Glutamatergic neuron (in vitro differentiated cells): ENCODE measurements around the gene GPR158. TPM values are rescaled to one million over a fixed set of nuclear protein-coding genes. Genes with fewer than 3 reads are reported as not detected.

Experiments
- DNase-seq: peaks from one replicate; pipeline ENCODE4 v3.0.0; 2022
- H3K27ac Mint-ChIP-seq: one replicate; pipeline ENCODE4 v1.8.0; 2020; ENCODE audit warnings: mild to moderate bottlenecking, mixed read lengths, inconsistent platforms; ENCODE audit not compliant: unreplicated experiment
- H3K27me3 Mint-ChIP-seq: one replicate; pipeline ENCODE4 v1.8.0; 2020; ENCODE audit warnings: mild to moderate bottlenecking, moderate library complexity, mixed read lengths, inconsistent platforms; ENCODE audit not compliant: unreplicated experiment
- H3K36me3 Mint-ChIP-seq: one replicate; pipeline ENCODE4 v1.8.0; 2020; ENCODE audit warnings: mild to moderate bottlenecking, mixed read lengths, inconsistent platforms; ENCODE audit not compliant: unreplicated experiment
- H3K4me1 Mint-ChIP-seq: one replicate; pipeline ENCODE4 v1.8.0; 2020; ENCODE audit warnings: mild to moderate bottlenecking, low read depth, mixed read lengths, inconsistent platforms; ENCODE audit not compliant: unreplicated experiment
- H3K4me3 Mint-ChIP-seq: one replicate; pipeline ENCODE4 v1.8.0; 2020; ENCODE audit warnings: mild to moderate bottlenecking, mixed read lengths, inconsistent platforms; ENCODE audit not compliant: unreplicated experiment
- H3K9me3 Mint-ChIP-seq: one replicate; pipeline ENCODE4 v1.8.0; 2020; ENCODE audit warnings: mild to moderate bottlenecking, moderate library complexity, mixed read lengths, inconsistent platforms; ENCODE audit not compliant: unreplicated experiment
- total RNA-seq: library from RNA; stranded (reverse); fragmentation: NEBNext Ultra II Directional; extraction: Animal tissue kit (Norgen Biotek cat#: 25700); gene quantifications from one replicate; pipeline ENCODE4 v1.2.1, GENCODE V29; 2021; ENCODE audit not compliant: unreplicated experiment
- TF ChIP-seq, protein P1 (sequence below): fragments of 200-600 bp; sonication (generic); IDR thresholded peaks from one replicate; pipeline ENCODE4 v1.5.0; 2021; ENCODE audit not compliant: partially characterized antibody, unreplicated experiment

GPR158 gene
- total RNA-seq, 1 donor from 2014 or later: 2.6 TPM

GRCh38 chr10:25522294-25522693 lies 347.5 kb downstream of the GPR158 start:
- no peaks in the 10 kb centered on the region for H3K4me1 Mint-ChIP-seq
- DNase-seq: no peak
- peaks cover 2% of the 10 kb centered on the region for H3K9me3 Mint-ChIP-seq
- no peaks in the 10 kb centered on the region for H3K27me3 Mint-ChIP-seq
- H3K36me3 Mint-ChIP-seq: peaks cover 5% of the 10 kb centered on the region
- no peak overlapping the region for H3K4me3 Mint-ChIP-seq
- H3K27ac Mint-ChIP-seq: no peak overlapping the region
- TF ChIP-seq, protein P1, sequence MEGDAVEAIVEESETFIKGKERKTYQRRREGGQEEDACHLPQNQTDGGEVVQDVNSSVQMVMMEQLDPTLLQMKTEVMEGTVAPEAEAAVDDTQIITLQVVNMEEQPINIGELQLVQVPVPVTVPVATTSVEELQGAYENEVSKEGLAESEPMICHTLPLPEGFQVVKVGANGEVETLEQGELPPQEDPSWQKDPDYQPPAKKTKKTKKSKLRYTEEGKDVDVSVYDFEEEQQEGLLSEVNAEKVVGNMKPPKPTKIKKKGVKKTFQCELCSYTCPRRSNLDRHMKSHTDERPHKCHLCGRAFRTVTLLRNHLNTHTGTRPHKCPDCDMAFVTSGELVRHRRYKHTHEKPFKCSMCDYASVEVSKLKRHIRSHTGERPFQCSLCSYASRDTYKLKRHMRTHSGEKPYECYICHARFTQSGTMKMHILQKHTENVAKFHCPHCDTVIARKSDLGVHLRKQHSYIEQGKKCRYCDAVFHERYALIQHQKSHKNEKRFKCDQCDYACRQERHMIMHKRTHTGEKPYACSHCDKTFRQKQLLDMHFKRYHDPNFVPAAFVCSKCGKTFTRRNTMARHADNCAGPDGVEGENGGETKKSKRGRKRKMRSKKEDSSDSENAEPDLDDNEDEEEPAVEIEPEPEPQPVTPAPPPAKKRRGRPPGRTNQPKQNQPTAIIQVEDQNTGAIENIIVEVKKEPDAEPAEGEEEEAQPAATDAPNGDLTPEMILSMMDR: no peak

DNA sequence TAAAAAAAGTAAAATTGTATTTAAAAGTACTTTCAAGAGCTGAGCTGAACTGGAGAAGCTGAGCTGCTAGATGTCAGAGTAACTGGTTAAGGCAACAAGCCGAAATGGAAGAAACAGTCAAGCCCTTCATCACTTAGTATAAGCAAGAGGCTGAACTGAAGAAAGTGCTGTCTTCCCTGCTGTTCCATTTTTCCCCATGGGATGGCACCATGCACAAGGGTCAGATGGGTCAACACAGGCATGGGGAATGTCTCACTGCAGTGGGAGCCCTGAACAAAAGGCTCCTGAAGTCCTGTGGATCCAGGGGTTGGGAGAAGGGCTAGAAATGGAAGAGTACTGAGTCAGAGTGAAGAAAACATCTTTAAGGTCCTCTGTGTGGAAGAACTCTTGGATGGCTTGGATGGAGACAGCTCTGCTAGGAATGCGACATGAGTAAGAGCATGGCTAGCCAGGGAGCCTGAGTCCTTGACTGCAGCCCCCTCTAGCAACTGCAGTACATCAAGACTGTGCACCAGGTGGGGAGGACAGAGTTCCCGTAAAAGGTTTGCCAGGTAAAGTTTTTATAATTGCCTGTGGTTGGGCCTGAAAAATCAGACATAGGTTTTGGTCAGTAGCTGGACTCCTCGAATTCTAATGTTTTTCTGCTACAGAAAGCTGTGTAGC lies 348.3 kb downstream of the GPR158 start:
- Mint-ChIP-seq H3K4me1 (no peaks in the 10 kb centered on the region), H3K4me3 (no peak overlapping the region), H3K27me3 (no peaks in the 10 kb centered on the region), H3K36me3 (peaks cover 5% of the 10 kb centered on the region), H3K27ac (no peak overlapping the region), H3K9me3 (peaks cover 2% of the 10 kb centered on the region)
- peak; percentile 46 for DNase-seq
- TF ChIP-seq, protein P1: peak; percentile 22

- DNase-seq: no peak
- H3K36me3 Mint-ChIP-seq: no peaks in the 10 kb centered on the region
- TF ChIP-seq, protein P1: no peak
- no peaks in the 10 kb centered on the region for H3K9me3 Mint-ChIP-seq
- H3K4me1 Mint-ChIP-seq: peaks cover 5% of the 10 kb centered on the region
- H3K27me3 Mint-ChIP-seq: no peaks in the 10 kb centered on the region
- no peak overlapping the region for H3K27ac Mint-ChIP-seq
- no peak overlapping the region for H3K4me3 Mint-ChIP-seq
Observed at GRCh38 chr10:25530306-25530705, 355.5 kb downstream of the GPR158 start.

DNA sequence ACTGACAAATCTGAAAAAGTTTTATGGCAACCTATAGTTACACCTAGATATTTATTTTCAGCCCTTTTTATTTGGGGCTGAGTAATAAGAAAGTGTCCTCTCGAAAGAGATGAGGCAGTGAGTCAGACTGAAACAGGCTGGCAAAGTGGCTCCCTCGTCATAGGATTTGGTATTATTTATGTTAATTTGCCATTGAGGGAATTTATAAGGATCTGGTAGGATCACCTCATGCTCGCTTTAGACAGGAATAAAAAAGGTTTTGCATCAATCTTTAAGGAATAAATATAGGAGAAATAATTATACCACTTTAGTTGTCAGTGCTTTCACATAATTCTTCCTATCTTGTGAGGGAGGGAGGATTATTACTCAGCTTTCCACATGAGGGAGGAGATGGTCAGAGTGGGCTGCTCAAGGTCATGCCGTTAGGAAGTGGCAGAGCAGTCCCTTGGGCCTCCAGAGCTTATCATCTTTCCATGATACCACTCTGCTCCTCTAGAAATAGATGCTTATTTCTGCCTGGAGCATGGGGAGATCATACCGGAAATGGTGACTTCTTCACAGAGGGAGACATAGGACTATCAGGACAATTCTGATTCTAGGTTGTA lies 356.8 kb downstream of the GPR158 start:
- DNase-seq: no peak
- Mint-ChIP-seq H3K9me3 (no peaks in the 10 kb centered on the region), H3K4me3 (no peak overlapping the region), H3K27me3 (no peaks in the 10 kb centered on the region), H3K4me1 (peaks cover 5% of the 10 kb centered on the region), H3K36me3 (no peaks in the 10 kb centered on the region), H3K27ac (no peak overlapping the region)
- TF ChIP-seq, protein P1: no peak

- Mint-ChIP-seq H3K27ac (no peak overlapping the region), H3K9me3 (no peaks in the 10 kb centered on the region), H3K27me3 (peaks cover 2% of the 10 kb centered on the region), H3K36me3 (no peaks in the 10 kb centered on the region), H3K4me1 (peaks cover 5% of the 10 kb centered on the region), H3K4me3 (no peak overlapping the region)
- TF ChIP-seq, protein P1: no peak
- no peak for DNase-seq
Observed at GRCh38 chr10:25532213-25532612, 357.4 kb downstream of the GPR158 start.
